Hepatocyte (in vitro differentiated cells): Measurements from ENCODE around the gene CTRL. TPM values are rescaled to one million over a fixed set of nuclear protein-coding genes. Genes with fewer than 3 reads are reported as not detected.

ENCODE experiments used
- DNase-seq: peaks from one replicate; pipeline ENCODE4 v3.0.0-alpha.2; 2016; ENCODE audit warnings: low spot score
- H2AFZ ChIP-seq: fragments of 200-600 bp; sonication (generic); 2 replicates; pipeline ENCODE4 v1.6.0; 2016; ENCODE audit warnings: antibody characterized with exemption, mild to moderate bottlenecking
- H3K27ac ChIP-seq: fragments of 200-600 bp; sonication (generic); 2 replicates; pipeline ENCODE4 v1.5.1; 2016; ENCODE audit warnings: mild to moderate bottlenecking
- H3K27me3 ChIP-seq: fragments of 200-600 bp; sonication (generic); 2 replicates; pipeline ENCODE4 v1.6.1; 2016
- H3K36me3 ChIP-seq: fragments of 200-600 bp; sonication (generic); replicated peaks from 2 replicates; pipeline ENCODE4 v1.5.1; 2016; ENCODE audit warnings: low read depth; ENCODE audit not compliant: insufficient read depth
- H3K4me1 ChIP-seq: fragments of 200-600 bp; sonication (generic); 2 replicates; pipeline ENCODE4 v1.5.1; 2016; ENCODE audit warnings: mild to moderate bottlenecking, moderate library complexity; ENCODE audit not compliant: insufficient read depth
- H3K4me2 ChIP-seq: fragments of 200-600 bp; sonication (generic); 2 replicates; pipeline ENCODE4 v1.6.0; 2016
- H3K4me3 ChIP-seq: fragments of 200-600 bp; sonication (generic); 2 replicates; pipeline ENCODE4 v1.5.1; 2016; ENCODE audit warnings: mild to moderate bottlenecking
- H3K79me2 ChIP-seq: fragments of 200-600 bp; sonication (generic); 2 replicates; pipeline ENCODE4 v1.6.0; 2017; ENCODE audit warnings: mild to moderate bottlenecking
- H3K9me2 ChIP-seq: fragments of 200-600 bp; sonication (generic); replicated peaks from 2 replicates; pipeline ENCODE4 v1.6.0; 2017; ENCODE audit warnings: mild to moderate bottlenecking; ENCODE audit not compliant: insufficient read depth
- H3K9me3 ChIP-seq: fragments of 200-600 bp; sonication (generic); 2 replicates; pipeline ENCODE4 v1.5.1; 2016; ENCODE audit warnings: low read depth, mild to moderate bottlenecking
- H4K20me1 ChIP-seq: fragments of 200-600 bp; sonication (generic); 2 replicates; pipeline ENCODE4 v1.6.0; 2016; ENCODE audit warnings: mild to moderate bottlenecking; ENCODE audit not compliant: insufficient read depth, poor library complexity, severe bottlenecking
- CTCF ChIP-seq: fragments of 200-600 bp; sonication (generic); IDR thresholded peaks from 2 replicates; pipeline ENCODE4 v1.5.1; 2016; ENCODE audit warnings: antibody characterized with exemption, mild to moderate bottlenecking; ENCODE audit not compliant: poor library complexity
- EZH2 ChIP-seq: fragments of 200-600 bp; sonication (generic); IDR thresholded peaks from 2 replicates; pipeline ENCODE4 v1.6.1; 2016; ENCODE audit warnings: antibody characterized with exemption, mild to moderate bottlenecking, borderline replicate concordance
- EZH2phosphoT487 ChIP-seq: fragments of 200-600 bp; sonication (generic); IDR thresholded peaks from one replicate; pipeline ENCODE4 v1.6.1; 2018; ENCODE audit warnings: antibody characterized with exemption, mild to moderate bottlenecking, low read depth, moderate library complexity; ENCODE audit not compliant: unreplicated experiment, severe bottlenecking
- WGBS: methylation state at CpG from one replicate; pipeline ENCODE4 v1.1.6; 2016; ENCODE audit warnings: low lambda C conversion rate; ENCODE audit errors: missing lambda C conversion rate; 5-methylcytosine and 5-hydroxymethylcytosine counted together
- polyA plus RNA-seq: library from polyadenylated mRNA; unstranded; fragments of >200 nt; fragmentation: Nextera tagmentation; extraction: Ambion mirVana; gene quantifications from 2 replicates; pipeline ENCODE4 v1.2.1, GENCODE V29; 2016
- total RNA-seq: library from RNA; depleted of rRNA; stranded (reverse); fragments of >200 nt; gene quantifications from 2 replicates; pipeline ENCODE4 v1.2.3, GENCODE V29; 2014

Gene CTRL
- total and polyA plus RNA-seq, 2 experiments from 2014 or later, result 0.63 to 12.5 TPM

- peaks cover 27% of the 10 kb centered on the region for H3K79me2 ChIP-seq
- no peak overlapping the region for H3K4me2 ChIP-seq
- H2AFZ ChIP-seq, result no peak overlapping the region
- no peaks in the 10 kb centered on the region for H3K27me3 ChIP-seq
- no peak for TF ChIP-seq EZH2phosphoT487
- no peak for TF ChIP-seq CTCF
- TF ChIP-seq EZH2, result no peak
- H3K4me3 ChIP-seq, result no peak overlapping the region
- no peaks in the 10 kb centered on the region for H3K9me2 ChIP-seq
- H4K20me1 ChIP-seq, result peaks cover 21% of the 10 kb centered on the region
- DNase-seq, result no peak
- H3K27ac ChIP-seq, result no peak overlapping the region
- 89% methylated on average over 11 of the region's 11 CpGs for WGBS
- H3K9me3 ChIP-seq, result no peaks in the 10 kb centered on the region
- no peaks in the 10 kb centered on the region for H3K36me3 ChIP-seq
- H3K4me1 ChIP-seq, result no peaks in the 10 kb centered on the region
Observed at GRCh38 chr16:67959536-67960329, 28.1 kb upstream of the CTRL start.

GRCh38 chr16:67957622-67958021, 26.0 kb upstream of the CTRL start:
- Histone ChIP-seq H3K27ac (no peak overlapping the region), H3K27me3 (no peaks in the 10 kb centered on the region), H3K9me3 (no peaks in the 10 kb centered on the region), H4K20me1 (peaks cover 2% of the 10 kb centered on the region), H3K4me1 (no peaks in the 10 kb centered on the region), H3K36me3 (no peaks in the 10 kb centered on the region), H3K4me3 (no peak overlapping the region), H3K79me2 (peaks cover 6% of the 10 kb centered on the region), H3K9me2 (no peaks in the 10 kb centered on the region), H2AFZ (no peak overlapping the region), H3K4me2 (no peak overlapping the region)
- no peak for TF ChIP-seq EZH2phosphoT487
- no peak for TF ChIP-seq CTCF
- TF ChIP-seq EZH2, result no peak
- no peak for DNase-seq
- 95% methylated on average over 9 of the region's 9 CpGs for WGBS

GRCh38 chr16:67954421-67955196, 22.9 kb upstream of the CTRL start:
- Histone ChIP-seq H3K27ac (no peak overlapping the region), H4K20me1 (no peaks in the 10 kb centered on the region), H3K36me3 (no peaks in the 10 kb centered on the region)

More at GRCh38 chr16:67954421-67955196, 22.9 kb upstream of the CTRL start:
- H3K27me3 ChIP-seq, result no peaks in the 10 kb centered on the region
- H3K4me1 ChIP-seq, result no peaks in the 10 kb centered on the region
- no peak overlapping the region for H3K4me2 ChIP-seq
- WGBS, result 88% methylated on average over 10 of the region's 10 CpGs
- H3K9me2 ChIP-seq, result no peaks in the 10 kb centered on the region
- no peak for DNase-seq
- no peaks in the 10 kb centered on the region for H3K9me3 ChIP-seq
- no peak for TF ChIP-seq CTCF
- no peak for TF ChIP-seq EZH2
- TF ChIP-seq EZH2phosphoT487, result no peak
- H3K4me3 ChIP-seq, result no peak overlapping the region
- no peak overlapping the region for H2AFZ ChIP-seq
- H3K79me2 ChIP-seq, result no peaks in the 10 kb centered on the region
